Neutrophil (primary cell): ENCODE measurements around the gene PPFIBP1.

Source experiments
- H3K27ac ChIP-seq: fragments of 200-600 bp; sonication (generic); 2 replicates; pipeline ENCODE4 v1.5.1; 2016; ENCODE audit warnings: mild to moderate bottlenecking, moderate library complexity
- H3K27me3 ChIP-seq: fragments of 200-600 bp; sonication (generic); 2 replicates; pipeline ENCODE4 v1.6.0; 2016; ENCODE audit warnings: mild to moderate bottlenecking
- H3K36me3 ChIP-seq: fragments of 200-600 bp; sonication (generic); 2 replicates; pipeline ENCODE4 v1.5.1; 2017
- H3K4me1 ChIP-seq, 2 experiments: fragments of 200-600 bp in 1 of 2; sonication (generic) in 1 of 2; 1 replicate in 1 of 2; 2 replicates in 1 of 2; pipeline versions ENCODE4 v1.5.1 to v1.6.1; 2013 to 2016; ENCODE audit warnings: low read depth in 1 of 2, low read length in 1 of 2, mild to moderate bottlenecking in 1 of 2, moderate library complexity in 1 of 2; ENCODE audit not compliant: control insufficient read depth in 1 of 2, insufficient read depth in 1 of 2
- H3K4me3 ChIP-seq, 2 experiments: fragments of 200-600 bp in 1 of 2; sonication (generic) in 1 of 2; 1 replicate in 1 of 2; 2 replicates in 1 of 2; pipeline ENCODE4 v1.5.1; 2013 to 2016; ENCODE audit warnings: low read depth in 1 of 2, low read length in 1 of 2, mild to moderate bottlenecking in 1 of 2, moderate library complexity in 1 of 2
- H3K9me3 ChIP-seq: fragments of 200-600 bp; sonication (generic); 2 replicates; pipeline ENCODE4 v1.5.1; 2016
- CTCF ChIP-seq: fragments of 200-600 bp; sonication (generic); IDR thresholded peaks from 2 replicates; pipeline ENCODE4 v1.5.1; 2016; ENCODE audit warnings: antibody characterized with exemption

Gene PPFIBP1

GRCh38 chr12:27521066-27521465 lies 2.9 kb upstream of the PPFIBP1 start:
- no peak overlapping the region for H3K27ac ChIP-seq
- H3K27me3 ChIP-seq = peaks cover 14% of the 10 kb centered on the region
- no peak overlapping the region for H3K4me3 ChIP-seq
- H3K9me3 ChIP-seq = no peaks in the 10 kb centered on the region
- peaks cover 17 to 18% of the 10 kb centered on the region in 2 experiments for H3K4me1 ChIP-seq
- no peaks in the 10 kb centered on the region for H3K36me3 ChIP-seq
- TF ChIP-seq CTCF = no peak

GRCh38 chr12:27521981-27522380 lies 2.0 kb upstream of the PPFIBP1 start:
- no peak for TF ChIP-seq CTCF
- Histone ChIP-seq H3K36me3 (no peaks in the 10 kb centered on the region), H3K27me3 (peaks cover 14% of the 10 kb centered on the region), H3K4me3 (no peak overlapping the region), H3K4me1 (peaks cover 17 to 18% of the 10 kb centered on the region in 2 experiments), H3K27ac (no peak overlapping the region), H3K9me3 (no peaks in the 10 kb centered on the region)

- TF ChIP-seq CTCF = no peak
- Histone ChIP-seq H3K36me3 (no peaks in the 10 kb centered on the region), H3K9me3 (no peaks in the 10 kb centered on the region), H3K4me3 (peak overlapping the region; percentile 68 to 86), H3K27ac (peak overlapping the region; percentile 41), H3K27me3 (peaks cover 14% of the 10 kb centered on the region), H3K4me1 (peaks cover 17 to 18% of the 10 kb centered on the region in 2 experiments)
Measured at GRCh38 chr12:27523305-27523641, 733 bp upstream of the PPFIBP1 start.

- no peak for TF ChIP-seq CTCF
- H3K4me1 ChIP-seq = peaks cover 17 to 18% of the 10 kb centered on the region in 2 experiments
- H3K4me3 ChIP-seq = peak overlapping the region; percentile 68 to 86
- H3K36me3 ChIP-seq = no peaks in the 10 kb centered on the region
- no peaks in the 10 kb centered on the region for H3K9me3 ChIP-seq
- peak overlapping the region; percentile 41 for H3K27ac ChIP-seq
- H3K27me3 ChIP-seq = peaks cover 5% of the 10 kb centered on the region
Measured at GRCh38 chr12:27524494-27524835, 459 bp downstream of the PPFIBP1 start.

GRCh38 chr12:27524839-27525753 lies 1.1 kb downstream of the PPFIBP1 start:
- Histone ChIP-seq H3K27ac (no peak overlapping the region), H3K36me3 (no peaks in the 10 kb centered on the region), H3K9me3 (no peaks in the 10 kb centered on the region), H3K4me3 (peak overlapping the region in 1 of 2 experiments; percentile 86), H3K27me3 (no peaks in the 10 kb centered on the region), H3K4me1 (peaks cover 17 to 18% of the 10 kb centered on the region in 2 experiments)
- TF ChIP-seq CTCF = no peak
